NCI-H2227 (cell line): ENCODE data around the gene CLDN6.

ENCODE experiments used
- DNase-seq: peaks from one replicate; lab custom pipeline; 2025; ENCODE audit not compliant: unreplicated experiment; lab: John Stamatoyannopoulos, UW

CLDN6 gene

GRCh38 chr16:3013998-3014690, 3.8 kb downstream of the CLDN6 start:
- DNase-seq, result no peak

GRCh38 chr16:3013491-3013951, 4.5 kb downstream of the CLDN6 start:
- no peak for DNase-seq

GRCh38 chr16:3012828-3013420, 5.1 kb downstream of the CLDN6 start, which contains the start of gene CLDN9:
Gene CLDN9, plus strand, starts transcription at chr16:3012923. Its CDS starts 440 bp downstream, at chr16:3013363.
- no peak for DNase-seq

- DNase-seq, result no peak
These were observed 5.7 kb downstream of the CLDN6 start for GRCh38 chr16:3012246-3012645.

GRCh38 chr16:3010510-3010909, 7.5 kb downstream of the CLDN6 start:
- no peak for DNase-seq

GRCh38 chr16:3009568-3010390, 8.2 kb downstream of the CLDN6 start:
- no peak for DNase-seq

- DNase-seq, result no peak
These were observed 9.3 kb downstream of the CLDN6 start for GRCh38 chr16:3008690-3009037.

GRCh38 chr16:3007957-3008689, 9.9 kb downstream of the CLDN6 start:
- no peak for DNase-seq

- no peak for DNase-seq
These were observed 10.7 kb downstream of the CLDN6 start for GRCh38 chr16:3007059-3007956.

- peak; percentile 22 for DNase-seq
These were observed 13.2 kb downstream of the CLDN6 start for GRCh38 chr16:3004781-3005284.

GRCh38 chr16:3004319-3004718, 13.7 kb downstream of the CLDN6 start:
- DNase-seq, result peak; percentile 41

- peak; percentile 99 for DNase-seq
These were observed 14.3 kb downstream of the CLDN6 start for GRCh38 chr16:3003582-3004270.

GRCh38 chr16:3001316-3001715, 16.7 kb downstream of the CLDN6 start:
- no peak for DNase-seq

- DNase-seq, result no peak
These were observed 17.4 kb downstream of the CLDN6 start for GRCh38 chr16:3000540-3000939.

- DNase-seq, result no peak
These were observed 18.1 kb downstream of the CLDN6 start for GRCh38 chr16:2999929-3000328.

- DNase-seq, result no peak
These were observed 21.7 kb downstream of the CLDN6 start for GRCh38 chr16:2996298-2996697.

GRCh38 chr16:2992383-2993081, 25.5 kb downstream of the CLDN6 start:
- no peak for DNase-seq

GRCh38 chr16:2991566-2992261, 26.3 kb downstream of the CLDN6 start:
- no peak for DNase-seq
